ENCODE measurements around the gene CLDN15.

DNA sequence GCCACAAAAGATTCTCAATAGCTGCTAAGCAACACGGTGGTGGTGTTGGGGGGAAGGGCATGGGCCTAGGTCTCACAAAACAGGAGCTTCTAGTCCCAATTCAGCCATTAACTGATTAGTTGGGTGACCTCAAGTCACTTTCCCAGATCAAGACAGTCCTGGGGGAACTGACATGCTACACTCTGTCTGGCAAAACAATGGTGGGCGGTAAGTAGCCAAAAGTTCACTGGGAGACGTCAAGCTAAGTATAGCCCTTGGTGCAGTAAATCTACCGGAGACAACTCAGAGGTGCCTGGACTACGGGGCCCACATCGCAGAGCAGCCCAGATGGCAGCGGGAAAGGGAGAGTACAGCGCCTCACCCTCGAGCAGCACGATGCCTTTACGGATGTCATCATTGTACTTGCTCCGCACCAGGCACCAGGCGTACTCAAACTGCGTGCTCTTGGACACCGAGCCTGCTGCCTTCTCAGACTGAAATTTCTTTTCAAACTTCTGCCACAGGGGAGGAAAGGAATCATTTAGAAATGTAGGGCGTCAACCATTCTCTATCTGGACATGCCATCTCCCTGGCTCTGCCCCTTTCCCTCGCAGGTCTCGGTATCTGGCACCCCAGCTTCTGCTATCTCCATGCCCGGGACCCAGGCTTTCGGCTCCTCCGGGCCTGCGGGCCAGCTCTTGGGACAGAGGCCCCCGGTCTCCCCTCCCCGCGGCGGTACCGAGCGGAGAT lies 6.2 kb upstream of the CLDN15 start:
- TF ChIP-seq, protein P1, sequence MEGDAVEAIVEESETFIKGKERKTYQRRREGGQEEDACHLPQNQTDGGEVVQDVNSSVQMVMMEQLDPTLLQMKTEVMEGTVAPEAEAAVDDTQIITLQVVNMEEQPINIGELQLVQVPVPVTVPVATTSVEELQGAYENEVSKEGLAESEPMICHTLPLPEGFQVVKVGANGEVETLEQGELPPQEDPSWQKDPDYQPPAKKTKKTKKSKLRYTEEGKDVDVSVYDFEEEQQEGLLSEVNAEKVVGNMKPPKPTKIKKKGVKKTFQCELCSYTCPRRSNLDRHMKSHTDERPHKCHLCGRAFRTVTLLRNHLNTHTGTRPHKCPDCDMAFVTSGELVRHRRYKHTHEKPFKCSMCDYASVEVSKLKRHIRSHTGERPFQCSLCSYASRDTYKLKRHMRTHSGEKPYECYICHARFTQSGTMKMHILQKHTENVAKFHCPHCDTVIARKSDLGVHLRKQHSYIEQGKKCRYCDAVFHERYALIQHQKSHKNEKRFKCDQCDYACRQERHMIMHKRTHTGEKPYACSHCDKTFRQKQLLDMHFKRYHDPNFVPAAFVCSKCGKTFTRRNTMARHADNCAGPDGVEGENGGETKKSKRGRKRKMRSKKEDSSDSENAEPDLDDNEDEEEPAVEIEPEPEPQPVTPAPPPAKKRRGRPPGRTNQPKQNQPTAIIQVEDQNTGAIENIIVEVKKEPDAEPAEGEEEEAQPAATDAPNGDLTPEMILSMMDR (IDR thresholded peaks at IDR 0.05) = peak in 1 of 6 experiments; percentile 88
- TF ChIP-seq POLR2A (IDR thresholded peaks at IDR 0.05) = peak in 1 of 2 donors; percentile 33

Measured in Peyer's patch (tissue), 4 donors.